Endothelial cell of umbilical vein (primary cell): ENCODE measurements around the gene TMPRSS3.

Source experiments
- CTCF ChIP-seq, 2 donors: IDR thresholded peaks; 1 replicate in 1 of 2; 2 replicates in 1 of 2; pipeline ENCODE4 v1.5.1; 2011; ENCODE audit warnings: low read length in 2 of 2, mild to moderate bottlenecking in 2 of 2, moderate library complexity in 2 of 2, control low read depth in 1 of 2, inconsistent platforms in 1 of 2, low read depth in 1 of 2; ENCODE audit not compliant: insufficient read depth in 1 of 2; ENCODE audit errors: extremely low read depth in 1 of 2
- EZH2 ChIP-seq: IDR thresholded peaks from 2 replicates; pipeline ENCODE4 v1.6.1; 2012; ENCODE audit warnings: borderline replicate concordance, low read depth, mild to moderate bottlenecking, moderate library complexity, low read length, inconsistent platforms; ENCODE audit not compliant: severe bottlenecking
- FOS ChIP-seq: IDR thresholded peaks from 2 replicates; pipeline ENCODE4 v1.6.1; 2011; ENCODE audit warnings: mild to moderate bottlenecking, low read length, moderate library complexity, borderline replicate concordance; ENCODE audit not compliant: insufficient read depth
- JUN ChIP-seq: IDR thresholded peaks from 2 replicates; pipeline ENCODE4 v1.6.1; 2011; ENCODE audit warnings: borderline replicate concordance, low read depth; ENCODE audit not compliant: insufficient read length, insufficient read depth
- POLR2A ChIP-seq: IDR thresholded peaks from 2 replicates; pipeline ENCODE4 v1.6.1; 2012; ENCODE audit warnings: low read depth, mild to moderate bottlenecking, control low read depth, low read length
- POLR2AphosphoS5 ChIP-seq: IDR thresholded peaks from 2 replicates; pipeline ENCODE4 v1.6.1; 2012; ENCODE audit warnings: low read depth, mild to moderate bottlenecking, control low read depth, low read length, moderate library complexity; ENCODE audit not compliant: insufficient read depth
- TF ChIP-seq, protein P1 (sequence below): IDR thresholded peaks from 2 replicates; pipeline ENCODE4 v1.6.1; 2011; ENCODE audit not compliant: insufficient read depth, insufficient read length

- TF ChIP-seq CTCF (IDR thresholded peaks at IDR 0.05; ENCODE audit: extremely low read depth in 1 of 2, insufficient read depth in 1 of 2, low read depth in 1 of 2, low read length in 2 of 2) (no peak), EZH2 (no peak), POLR2A (no peak), JUN (no peak), POLR2AphosphoS5 (no peak), FOS (no peak)
- TF ChIP-seq, protein P1, sequence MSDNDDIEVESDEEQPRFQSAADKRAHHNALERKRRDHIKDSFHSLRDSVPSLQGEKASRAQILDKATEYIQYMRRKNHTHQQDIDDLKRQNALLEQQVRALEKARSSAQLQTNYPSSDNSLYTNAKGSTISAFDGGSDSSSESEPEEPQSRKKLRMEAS = no peak
Observed at GRCh38 chr21:42423197-42423675, 27.4 kb upstream of the TMPRSS3 start.
